SW480 (cell line): ENCODE results near the gene NPHP3.
"Not testable (repeated sequence)": the region's sequence is repeated elsewhere in the genome, so short reads cannot be mapped to it uniquely, and the experiment has no call there.

ENCODE experiments used
- DNase-seq: peaks from one replicate; pipeline ENCODE4 v3.0.0-alpha.2; 2016; ENCODE audit warnings: low spot score

Gene NPHP3

GRCh38 chr3:132641837-132642538 is 80.2 kb downstream of the NPHP3 start:
- DNase-seq, result peak; percentile 62

GRCh38 chr3:132641427-132641826 is 80.8 kb downstream of the NPHP3 start:
- not testable (repeated sequence) for DNase-seq

DNA sequence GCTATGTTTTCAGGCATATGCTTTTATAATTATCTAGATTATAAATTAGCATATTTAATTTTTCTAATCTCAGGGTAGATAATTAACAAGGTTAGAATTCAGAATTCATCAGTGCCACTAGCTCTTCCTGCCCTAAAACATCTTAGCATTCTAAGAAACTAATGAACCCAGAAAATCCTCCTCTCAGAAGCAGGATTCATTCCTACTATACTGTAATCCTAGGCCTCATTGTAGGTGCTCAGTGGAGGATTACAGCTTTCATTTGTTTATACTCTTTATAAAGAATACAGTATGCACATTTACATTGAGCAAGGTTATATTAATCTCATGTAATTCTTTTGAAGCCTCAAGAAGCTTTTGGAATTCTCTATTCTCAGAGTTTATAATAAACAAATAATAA is 83.5 kb downstream of the NPHP3 start:
- DNase-seq, result no peak

GRCh38 chr3:132637590-132637989 is 84.6 kb downstream of the NPHP3 start:
- DNase-seq, result no peak

- no peak for DNase-seq
Measured at GRCh38 chr3:132635052-132635451, 87.2 kb downstream of the NPHP3 start.
